KBM-7 (cell line): ENCODE results near the gene CNKSR3.
"Not testable (repeated sequence)": the region's sequence is repeated elsewhere in the genome, so short reads cannot be mapped to it uniquely, and the experiment has no call there.

Source experiments
- DNase-seq: peaks from one replicate; pipeline ENCODE4 v3.0.0-alpha.2; 2015
- in situ Hi-C: fragments of 300-500 bp; cut with MboI; formaldehyde crosslinking; loops from 2 replicates; pipeline ENCODE4 v1.14.3; 2020; ENCODE audit warnings: low sequenced_read_pairs, low pct_unique_long_range_greater_than_20kb, mixed read lengths

The CNKSR3 gene

GRCh38 chr6:154532426-154532825 is 21.9 kb upstream of the CNKSR3 start:
- in situ Hi-C loops, result no loop called here

GRCh38 chr6:154529957-154530356 is 19.5 kb upstream of the CNKSR3 start:
- DNase-seq, result no peak
- in situ Hi-C loops, result no loop called here

More at GRCh38 chr6:154532426-154532825, 21.9 kb upstream of the CNKSR3 start:
- no peak for DNase-seq

DNA sequence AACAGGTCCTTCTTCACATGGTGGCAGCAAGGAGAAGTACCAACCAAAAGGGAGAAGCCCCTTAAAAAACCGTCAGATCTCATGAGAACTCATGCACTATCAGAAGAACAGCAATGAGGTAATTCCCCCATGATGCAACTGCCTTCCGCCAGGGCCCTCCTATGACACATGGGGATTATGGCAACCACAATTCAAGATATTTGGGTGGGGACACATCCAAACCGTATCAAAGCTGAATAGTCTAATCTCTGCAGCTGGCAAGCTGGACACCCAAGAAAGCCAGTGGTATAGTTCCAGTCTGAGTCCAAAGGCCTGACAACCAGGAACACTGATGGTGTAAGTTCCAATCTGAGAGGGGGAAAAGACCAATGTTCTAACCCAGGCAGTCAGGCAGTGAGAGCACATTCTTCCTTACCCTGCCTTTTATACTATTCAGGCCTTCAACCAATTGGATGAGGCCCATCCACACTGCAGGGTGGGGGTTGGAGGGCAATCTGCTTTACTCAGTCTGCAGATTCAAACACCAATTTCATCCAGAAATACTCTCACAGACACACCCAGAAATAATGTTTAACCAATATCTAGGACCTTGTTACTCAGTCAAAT is 17.9 kb upstream of the CNKSR3 start:
- no peak for DNase-seq
- in situ Hi-C loops, result no loop called here

DNA sequence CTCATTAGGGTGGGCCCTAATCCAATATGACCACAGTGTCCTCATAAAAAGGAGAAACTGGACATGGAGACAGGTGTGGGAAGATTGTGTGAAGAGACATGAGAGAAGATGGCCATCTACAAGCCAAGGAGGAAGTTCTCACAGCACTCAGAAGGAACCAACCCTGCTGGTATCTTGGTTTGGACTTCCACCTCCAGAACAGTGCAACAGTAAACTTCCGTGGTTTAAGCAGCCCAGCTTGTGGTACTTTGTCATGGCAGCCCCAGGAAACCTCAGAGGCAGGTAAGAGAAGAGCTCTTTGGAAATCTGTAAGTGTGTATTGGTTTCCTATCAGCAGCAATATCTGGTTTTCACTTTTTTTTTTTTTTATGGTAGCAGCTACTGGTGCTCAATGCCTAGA is 16.5 kb upstream of the CNKSR3 start:
- DNase-seq, result no peak
- in situ Hi-C loops, result no loop called here

DNA sequence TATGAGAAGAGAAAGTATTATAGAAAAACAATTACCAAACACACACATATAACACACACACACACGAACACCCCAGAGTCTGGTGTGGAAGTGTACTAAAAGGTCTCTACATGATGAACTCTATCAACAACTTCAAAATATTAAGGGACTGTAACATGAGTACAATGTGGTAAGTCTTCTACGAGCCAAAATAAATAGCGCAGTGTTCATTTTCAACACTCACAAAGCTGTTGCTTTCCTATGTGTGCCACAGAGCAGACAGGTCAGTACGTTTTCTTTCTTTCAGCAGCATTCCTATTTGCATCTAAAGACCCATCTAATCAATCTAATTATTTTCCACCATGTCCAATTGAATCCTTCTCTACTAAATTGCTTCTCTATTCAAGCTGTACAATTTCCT is 12.1 kb upstream of the CNKSR3 start:
- in situ Hi-C loops, result no loop called here
- DNase-seq, result no peak

DNA sequence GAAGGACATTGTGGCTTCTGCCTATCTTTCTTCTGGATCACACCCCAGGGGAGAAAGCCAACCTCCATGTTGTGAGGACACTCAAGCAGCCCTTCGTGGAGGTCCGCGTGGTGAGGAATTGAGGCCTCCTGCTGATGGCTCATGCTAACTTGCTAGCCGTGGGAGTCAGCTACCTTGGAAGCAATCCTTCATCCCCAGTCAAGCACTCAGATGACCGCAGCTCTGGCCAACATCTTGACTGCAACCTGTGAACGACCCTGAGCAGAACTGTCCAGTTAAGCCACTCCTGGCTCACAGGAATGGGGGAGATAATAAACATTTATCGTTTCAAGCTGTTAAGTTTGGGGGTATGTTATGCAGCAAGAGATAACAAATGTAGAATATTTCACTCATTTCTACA is 10.9 kb upstream of the CNKSR3 start:
- DNase-seq, result no peak
- in situ Hi-C loops, result no loop called here

GRCh38 chr6:154520280-154520679 is 9.8 kb upstream of the CNKSR3 start:
- in situ Hi-C loops, result no loop called here
- DNase-seq, result peak; percentile 46

DNA sequence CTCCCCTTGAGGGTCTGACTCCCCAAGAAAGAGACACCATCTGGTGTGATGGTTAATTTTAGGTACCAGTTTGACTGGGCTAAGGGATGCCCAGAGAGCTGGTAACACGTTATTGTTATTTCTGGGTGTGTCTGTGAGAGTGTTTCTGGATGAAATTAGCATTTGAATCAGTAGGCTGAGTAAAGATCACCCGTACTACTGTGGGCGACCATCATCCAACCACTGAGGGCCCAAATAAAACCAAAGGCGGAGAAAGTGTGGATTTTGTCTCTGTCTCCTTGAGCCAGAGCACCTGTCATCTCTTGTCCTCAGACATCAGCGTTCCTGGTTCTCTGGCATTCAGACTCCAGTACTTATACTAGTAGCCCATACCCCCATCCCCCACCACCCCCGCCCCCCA is 7.9 kb upstream of the CNKSR3 start:
- no peak for DNase-seq
- in situ Hi-C loops, result no loop called here

DNA sequence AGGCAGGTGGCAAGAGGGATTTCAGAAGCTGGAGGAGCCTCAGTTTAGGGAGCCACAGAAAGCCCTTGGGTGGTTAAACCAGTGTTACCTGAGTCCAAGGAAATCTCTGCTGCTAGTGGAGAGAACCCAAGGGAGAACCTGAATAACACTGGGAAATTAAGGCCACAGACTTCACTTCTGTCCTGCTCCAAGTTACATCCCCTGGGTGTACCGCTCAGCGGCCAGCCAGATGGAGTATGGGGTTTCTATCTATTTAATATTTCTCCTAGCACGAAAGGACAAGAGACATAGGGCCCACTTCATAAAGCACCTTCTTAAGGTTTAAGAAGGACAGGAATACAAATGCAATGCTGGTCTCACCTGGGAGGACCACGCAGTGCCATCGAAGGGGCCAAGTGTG is 5.8 kb upstream of the CNKSR3 start:
- no peak for DNase-seq
- in situ Hi-C loops, result no loop called here

- no peak for DNase-seq
- in situ Hi-C loops, result no loop called here
Observed at GRCh38 chr6:154515826-154516225, 5.3 kb upstream of the CNKSR3 start.

DNA sequence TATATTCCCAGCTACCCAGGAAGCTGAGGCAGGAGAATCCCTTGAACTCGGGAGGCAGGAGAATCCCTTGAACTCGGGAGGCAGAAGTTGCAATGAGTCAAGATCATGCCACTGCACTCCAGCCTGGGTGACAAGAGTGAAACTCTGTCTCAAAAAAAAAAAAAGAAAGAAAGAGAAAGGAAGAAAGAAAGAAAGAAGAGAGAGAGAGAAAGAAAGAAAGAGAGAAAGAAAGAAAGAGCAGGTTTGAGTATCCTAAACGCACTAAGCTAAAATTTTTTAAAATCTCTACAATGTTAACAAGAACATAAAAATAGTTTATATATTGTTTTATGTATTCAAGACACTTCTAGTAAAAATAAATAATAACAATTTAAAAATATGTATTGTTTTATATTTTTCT is 4.6 kb upstream of the CNKSR3 start:
- in situ Hi-C loops, DNase-seq: not testable (repeated sequence)

GRCh38 chr6:154514481-154514880 is 4.0 kb upstream of the CNKSR3 start:
- DNase-seq, result no peak
- in situ Hi-C loops, result no loop called here

- in situ Hi-C loops, result no loop called here
Observed at GRCh38 chr6:154513601-154514320, 3.3 kb upstream of the CNKSR3 start.

GRCh38 chr6:154512201-154512600 is 1.7 kb upstream of the CNKSR3 start:
- DNase-seq, result no peak
- in situ Hi-C loops, result no loop called here

More at GRCh38 chr6:154513601-154514320, 3.3 kb upstream of the CNKSR3 start:
- DNase-seq, result no peak

GRCh38 chr6:154511791-154512190 is 1.3 kb upstream of the CNKSR3 start:
- DNase-seq, result no peak
- in situ Hi-C loops, result no loop called here

- DNase-seq, result peak; percentile 58
- in situ Hi-C loops, result no loop called here
Observed at GRCh38 chr6:154509421-154510143, 903 bp downstream of the CNKSR3 start.

- DNase-seq, result peak; percentile 17
- in situ Hi-C loops, result no loop called here
Observed at GRCh38 chr6:154508573-154509375, 1.7 kb downstream of the CNKSR3 start.

GRCh38 chr6:154506991-154507898 is 3.2 kb downstream of the CNKSR3 start:
- DNase-seq, result no peak
- in situ Hi-C loops, result no loop called here

DNA sequence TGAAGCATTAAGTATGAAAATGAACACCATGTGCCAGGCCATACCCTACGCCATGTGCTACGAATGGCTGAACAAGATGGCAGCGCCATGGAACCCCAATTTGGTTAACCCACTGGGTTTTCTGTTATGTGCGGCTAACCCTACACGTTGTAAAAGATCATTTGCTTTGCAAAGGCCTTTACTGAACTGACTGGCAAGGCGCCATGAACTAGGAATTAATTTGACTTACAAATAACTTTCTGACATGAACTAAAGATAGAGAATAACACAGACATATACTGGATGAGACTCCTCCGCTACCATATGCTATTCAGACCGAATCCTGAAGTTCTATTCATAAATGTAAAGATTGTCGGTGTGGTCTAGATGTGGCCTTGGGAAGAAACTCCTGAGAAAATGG is 3.9 kb downstream of the CNKSR3 start:
- in situ Hi-C loops, result no loop called here
- no peak for DNase-seq
